WTC11 (cell line): ENCODE measurements around the gene TRIM49B.
"Not testable (repeated sequence)": the region's sequence is repeated elsewhere in the genome, so short reads cannot be mapped to it uniquely, and the experiment has no call there.

Source experiments
- CREB1 ChIP-seq: sonication (generic); formaldehyde crosslinking; IDR thresholded peaks from 2 replicates; pipeline ENCODE4 v1.8.0; 2023; ENCODE audit warnings: mild to moderate bottlenecking, missing genetic modification reagents
- CTCF ChIP-seq: fragments of 200-600 bp; IDR thresholded peaks from 2 replicates; pipeline ENCODE4 v1.8.0; 2022; ENCODE audit warnings: antibody characterized with exemption
- E2F5 ChIP-seq: sonication (generic); formaldehyde crosslinking; IDR thresholded peaks from 2 replicates; pipeline ENCODE4 v1.8.1; 2022; ENCODE audit warnings: mild to moderate bottlenecking, moderate library complexity, missing genetic modification reagents
- ESRRA ChIP-seq: sonication (generic); formaldehyde crosslinking; IDR thresholded peaks from 2 replicates; pipeline ENCODE4 v1.8.1; 2022; ENCODE audit warnings: mild to moderate bottlenecking, missing genetic modification reagents, borderline replicate concordance
- FOXP1 ChIP-seq: sonication (generic); formaldehyde crosslinking; IDR thresholded peaks from 2 replicates; pipeline ENCODE4 v1.8.0; 2022; ENCODE audit warnings: missing genetic modification reagents, mild to moderate bottlenecking, moderate library complexity, borderline replicate concordance
- ZBTB21 ChIP-seq: sonication (generic); formaldehyde crosslinking; IDR thresholded peaks from 2 replicates; pipeline ENCODE4 v1.8.1; 2023; ENCODE audit warnings: mild to moderate bottlenecking, missing genetic modification reagents, borderline replicate concordance

GRCh38 chr11:49069897-49070296, 41.3 kb downstream of the TRIM49B start:
- TF ChIP-seq CTCF; E2F5 (CRISPR knock-in tag); ESRRA (CRISPR knock-in tag); FOXP1; ZBTB21 (CRISPR knock-in tag); CREB1 (CRISPR knock-in tag): not testable (repeated sequence)
